ENCODE measurements around the gene CCDC138. TPM values are rescaled to one million over a fixed set of nuclear protein-coding genes. Genes with fewer than 3 reads are reported as not detected.

CCDC138 gene
- total RNA-seq, 1 donor from 2014 or later, result 2.9 TPM

- no peak for TF ChIP-seq CTCF (IDR thresholded peaks at IDR 0.05)
- intact Hi-C loops (cut with DNase I), result no loop called here
- DNase-seq, result peak; percentile 47
- H3K36me3 ChIP-seq, result no peaks in the 10 kb centered on the region
- ATAC-seq, result no peak
- H3K27ac ChIP-seq, result no peak overlapping the region
- no peaks in the 10 kb centered on the region for H3K27me3 ChIP-seq
- H3K4me3 ChIP-seq, result no peak overlapping the region
- H3K9me3 ChIP-seq, result no peaks in the 10 kb centered on the region
- H3K4me1 ChIP-seq, result no peaks in the 10 kb centered on the region
Measured at GRCh38 chr2:108907822-108908712, 121.5 kb downstream of the CCDC138 start.

GRCh38 chr2:108908713-108909070 lies 122.1 kb downstream of the CCDC138 start:
- DNase-seq (no peak), ATAC-seq (no peak)
- intact Hi-C loops (cut with DNase I), result no loop called here
- no peaks in the 10 kb centered on the region for H3K36me3 ChIP-seq
- no peak for TF ChIP-seq CTCF (IDR thresholded peaks at IDR 0.05)
- no peak overlapping the region for H3K4me3 ChIP-seq
- no peak overlapping the region for H3K27ac ChIP-seq
- no peaks in the 10 kb centered on the region for H3K9me3 ChIP-seq
- no peaks in the 10 kb centered on the region for H3K4me1 ChIP-seq
- no peaks in the 10 kb centered on the region for H3K27me3 ChIP-seq

GRCh38 chr2:108909275-108909823 lies 122.8 kb downstream of the CCDC138 start:
- no peak for TF ChIP-seq CTCF (IDR thresholded peaks at IDR 0.05)
- H3K36me3 ChIP-seq, result no peaks in the 10 kb centered on the region
- H3K27ac ChIP-seq, result no peak overlapping the region
- no peak overlapping the region for H3K4me3 ChIP-seq
- no peaks in the 10 kb centered on the region for H3K4me1 ChIP-seq
- no peaks in the 10 kb centered on the region for H3K27me3 ChIP-seq
- no peak for ATAC-seq
- DNase-seq, result peak; percentile 38
- no peaks in the 10 kb centered on the region for H3K9me3 ChIP-seq
- intact Hi-C loops (cut with DNase I), result no loop called here

- ATAC-seq, result no peak
- DNase-seq, result peak; percentile 35
- Histone ChIP-seq H3K36me3 (no peaks in the 10 kb centered on the region), H3K4me3 (no peak overlapping the region), H3K9me3 (no peaks in the 10 kb centered on the region), H3K27ac (no peak overlapping the region), H3K27me3 (no peaks in the 10 kb centered on the region), H3K4me1 (no peaks in the 10 kb centered on the region)
- TF ChIP-seq CTCF (IDR thresholded peaks at IDR 0.05), result no peak
- intact Hi-C loops (cut with DNase I), result no loop called here
Measured at GRCh38 chr2:108910011-108910431, 123.5 kb downstream of the CCDC138 start.

- H3K4me3 ChIP-seq, result no peak overlapping the region
- H3K9me3 ChIP-seq, result no peaks in the 10 kb centered on the region
- no peaks in the 10 kb centered on the region for H3K36me3 ChIP-seq
- H3K27ac ChIP-seq, result no peak overlapping the region
- TF ChIP-seq CTCF (IDR thresholded peaks at IDR 0.05), result no peak
- DNase-seq, result peak; percentile 46
- H3K4me1 ChIP-seq, result no peaks in the 10 kb centered on the region
- H3K27me3 ChIP-seq, result no peaks in the 10 kb centered on the region
- intact Hi-C loops (cut with DNase I), result no loop called here
- no peak for ATAC-seq
Measured at GRCh38 chr2:108910541-108911396, 124.2 kb downstream of the CCDC138 start.

All from upper lobe of right lung (tissue), 1 donor.